IMR-90 (cell line): ENCODE measurements around the gene PIK3CA. TPM values are rescaled to one million over a fixed set of nuclear protein-coding genes. Genes with fewer than 3 reads are reported as not detected.

Source experiments
- ATAC-seq: fragments of 200-7000 bp; cut with Tn5 transposase; 2 replicates; pipeline ENCODE4 v1.9.1; 2020; ENCODE audit warnings: low read depth, mild to moderate bottlenecking, moderate library complexity
- BruUV-seq: library from RNA; stranded (reverse); fragments of 400-500 nt; replicated peaks from 2 replicates; lab custom pipeline; 2021; lab: Mats Ljungman, UMichigan
- CTCF ChIA-PET: fragments of 300-600 bp; formaldehyde crosslinking; extraction: SDS; loops from one replicate; lab custom pipeline; 2021; ENCODE audit warnings: antibody characterized with exemption; lab: Yijun Ruan, JAX
- POLR2A ChIA-PET: fragments of 300-600 bp; sonication (Branson Sonifier 250); formaldehyde crosslinking; loops from one replicate; lab custom pipeline; 2022; ENCODE audit warnings: antibody characterized with exemption; ENCODE audit not compliant: unreplicated experiment; lab: Charles Lee
- DNase-seq: peaks from one replicate; pipeline ENCODE4 v3.0.0; 2013
- H2AFZ ChIP-seq: replicated peaks from 2 replicates; pipeline ENCODE3; 2013; ENCODE audit warnings: low read length, mild to moderate bottlenecking; ENCODE audit not compliant: poor library complexity
- H2AK5ac ChIP-seq: 2 replicates; pipeline ENCODE4 v1.6.1; 2013; ENCODE audit warnings: low read depth, low read length, inconsistent platforms
- H2AK9ac ChIP-seq: replicated peaks from 2 replicates; pipeline ENCODE3; 2013; ENCODE audit warnings: mild to moderate bottlenecking, low read depth, low read length, moderate library complexity; ENCODE audit not compliant: poor library complexity
- H2BK120ac ChIP-seq: 2 replicates; pipeline ENCODE4 v1.6.1; 2013; ENCODE audit warnings: low read depth, low read length, inconsistent platforms
- H2BK15ac ChIP-seq: 3 replicates; pipeline ENCODE4 v1.6.1; 2013; ENCODE audit warnings: low read depth, low read length, inconsistent platforms
- H2BK20ac ChIP-seq: 2 replicates; pipeline ENCODE4 v1.6.1; 2013; ENCODE audit warnings: low read depth, mild to moderate bottlenecking, inconsistent platforms, low read length, moderate library complexity
- H2BK5ac ChIP-seq: 2 replicates; pipeline ENCODE4 v1.6.1; 2013; ENCODE audit warnings: mild to moderate bottlenecking, low read depth, low read length, inconsistent platforms; ENCODE audit not compliant: poor library complexity, severe bottlenecking
- H3K14ac ChIP-seq: replicated peaks from 2 replicates; pipeline ENCODE4 v1.6.1; 2013; ENCODE audit warnings: low read depth, low read length, inconsistent platforms
- H3K18ac ChIP-seq: 2 replicates; pipeline ENCODE4 v1.6.1; 2013; ENCODE audit warnings: low read depth, low read length, control low read depth
- H3K23ac ChIP-seq: 2 replicates; pipeline ENCODE4 v1.6.1; 2013; ENCODE audit warnings: low read depth, low read length, inconsistent platforms
- H3K27ac ChIP-seq: 2 replicates; pipeline ENCODE4 v1.5.1; 2013; ENCODE audit warnings: mild to moderate bottlenecking, control low read depth, low read length; ENCODE audit not compliant: insufficient read depth
- H3K27me3 ChIP-seq: 2 replicates; pipeline ENCODE4 v1.6.1; 2013; ENCODE audit warnings: low read length; ENCODE audit not compliant: control insufficient read depth, insufficient read depth
- H3K36me3 ChIP-seq: 2 replicates; pipeline ENCODE4 v1.6.1; 2013; ENCODE audit warnings: low read length, mixed read lengths; ENCODE audit not compliant: control insufficient read depth, insufficient read depth
- H3K4ac ChIP-seq: 2 replicates; pipeline ENCODE4 v1.6.1; 2013; ENCODE audit warnings: low read depth, low read length, inconsistent platforms
- H3K4me1 ChIP-seq: 2 replicates; pipeline ENCODE4 v1.6.1; 2013; ENCODE audit warnings: low read length, mixed read lengths; ENCODE audit not compliant: control insufficient read depth, insufficient read depth
- H3K4me2 ChIP-seq: 2 replicates; pipeline ENCODE4 v1.6.1; 2013; ENCODE audit warnings: low read depth, mild to moderate bottlenecking, control low read depth, low read length, moderate library complexity
- H3K4me3 ChIP-seq: 2 replicates; pipeline ENCODE4 v1.5.1; 2013; ENCODE audit warnings: low read depth, mild to moderate bottlenecking, control low read depth, low read length, moderate library complexity; ENCODE audit not compliant: insufficient read depth
- H3K56ac ChIP-seq: 2 replicates; pipeline ENCODE4 v1.6.1; 2013; ENCODE audit warnings: low read length, inconsistent platforms; ENCODE audit not compliant: insufficient read depth; ENCODE audit errors: extremely low read depth
- H3K79me1 ChIP-seq, 2 experiments: 2 replicates each; pipeline ENCODE4 v1.6.1; 2013; ENCODE audit warnings: low read length in 2 of 2, inconsistent platforms in 1 of 2, low read depth in 1 of 2
- H3K9ac ChIP-seq: 2 replicates; pipeline ENCODE4 v1.6.1; 2013; ENCODE audit warnings: low read depth, low read length, control low read depth
- H3K9me1 ChIP-seq: 2 replicates; pipeline ENCODE4 v1.6.1; 2013; ENCODE audit warnings: low read length, inconsistent platforms; ENCODE audit not compliant: insufficient read depth
- H3K9me3 ChIP-seq: 2 replicates; pipeline ENCODE4 v1.6.1; 2013; ENCODE audit warnings: low read length; ENCODE audit not compliant: control insufficient read depth, insufficient read depth
- H4K20me1 ChIP-seq: 2 replicates; pipeline ENCODE4 v1.6.1; 2013; ENCODE audit warnings: low read length, inconsistent platforms; ENCODE audit not compliant: insufficient read depth
- H4K5ac ChIP-seq: 2 replicates; pipeline ENCODE4 v1.6.1; 2013; ENCODE audit warnings: mild to moderate bottlenecking, low read depth, low read length, control low read depth
- H4K8ac ChIP-seq, 2 experiments: 2 replicates each; pipeline ENCODE4 v1.6.1; 2013; ENCODE audit warnings: low read depth in 2 of 2, low read length in 2 of 2, control low read depth in 1 of 2, inconsistent platforms in 1 of 2
- H4K91ac ChIP-seq: 2 replicates; pipeline ENCODE4 v1.6.1; 2013; ENCODE audit warnings: low read depth, low read length, inconsistent platforms; ENCODE audit not compliant: insufficient read depth
- BHLHE40 ChIP-seq: fragments of 150-350 bp; IDR thresholded peaks from 2 replicates; pipeline ENCODE4 v1.6.1; 2016; ENCODE audit warnings: mild to moderate bottlenecking, low read depth, low read length
- CEBPB ChIP-seq: IDR thresholded peaks from 2 replicates; pipeline ENCODE4 v1.6.1; 2012; ENCODE audit warnings: low read depth, low read length, improper control_type of control experiment
- CHD1 ChIP-seq: IDR thresholded peaks from 2 replicates; pipeline ENCODE4 v1.6.1; 2012; ENCODE audit warnings: low read depth, low read length, improper control_type of control experiment
- ELK1 ChIP-seq: fragments of 150-350 bp; IDR thresholded peaks from 2 replicates; pipeline ENCODE4 v1.6.1; 2016; ENCODE audit warnings: low read depth, mild to moderate bottlenecking, low read length, moderate library complexity, borderline replicate concordance
- FOS ChIP-seq: fragments of 150-350 bp; IDR thresholded peaks from 2 replicates; pipeline ENCODE4 v1.6.1; 2016; ENCODE audit warnings: low read depth, low read length
- MAFK ChIP-seq: IDR thresholded peaks from 2 replicates; pipeline ENCODE4 v1.6.1; 2012; ENCODE audit warnings: low read depth, low read length, improper control_type of control experiment
- MAZ ChIP-seq: IDR thresholded peaks from 2 replicates; pipeline ENCODE4 v1.6.1; 2012; ENCODE audit warnings: low read depth, mild to moderate bottlenecking, low read length, improper control_type of control experiment, moderate library complexity, borderline replicate concordance
- MXI1 ChIP-seq: IDR thresholded peaks from 2 replicates; pipeline ENCODE4 v1.6.1; 2012; ENCODE audit warnings: low read depth, mild to moderate bottlenecking, low read length, moderate library complexity, borderline replicate concordance
- NFE2L2 ChIP-seq: fragments of 150-350 bp; IDR thresholded peaks from 2 replicates; pipeline ENCODE4 v1.6.1; 2016; ENCODE audit warnings: low read depth, mild to moderate bottlenecking, low read length
- POLR2A ChIP-seq: IDR thresholded peaks from 2 replicates; pipeline ENCODE4 v1.6.1; 2012; ENCODE audit warnings: mild to moderate bottlenecking, low read depth, low read length
- RAD21 ChIP-seq: IDR thresholded peaks from 2 replicates; pipeline ENCODE4 v1.6.1; 2012; ENCODE audit warnings: low read length, improper control_type of control experiment
- RCOR1 ChIP-seq: IDR thresholded peaks from 2 replicates; pipeline ENCODE4 v1.6.1; 2012; ENCODE audit warnings: mild to moderate bottlenecking, low read length, improper control_type of control experiment; ENCODE audit not compliant: insufficient replicate concordance
- RFX5 ChIP-seq: IDR thresholded peaks from 2 replicates; pipeline ENCODE4 v1.8.0; 2012; ENCODE audit warnings: low read depth, mild to moderate bottlenecking, low read length, moderate library complexity
- SMC3 ChIP-seq: fragments of 150-350 bp; IDR thresholded peaks from 2 replicates; pipeline ENCODE4 v1.6.1; 2016; ENCODE audit warnings: low read depth, mild to moderate bottlenecking, antibody characterized with exemption, low read length, moderate library complexity
- dilution Hi-C: fragments of 300-500 bp; cut with HindIII; formaldehyde crosslinking; loops from one replicate; pipeline ENCODE4 v1.14.3; 2018; ENCODE audit warnings: low sequenced_read_pairs; ENCODE audit not compliant: unreplicated experiment
- in situ Hi-C: fragments of 300-500 bp; cut with MboI; formaldehyde crosslinking; loops from 3 replicates; pipeline ENCODE4 v1.14.3; 2019; ENCODE audit warnings: low sequenced_read_pairs, inconsistent platforms, mixed read lengths
- intact Hi-C: fragments of 100-400 bp; cut with micrococcal nuclease; formaldehyde crosslinking; loops from 2 replicates; pipeline ENCODE4 v1.10.0; 2022
- polyA plus RNA-seq, 3 experiments: library from polyadenylated mRNA; depleted of rRNA; stranded (reverse); fragments of >200 nt; gene quantifications; 2 replicates each; pipeline ENCODE4 v1.2.3, GENCODE V29; 2012; ENCODE audit warnings: low replicate concordance in 1 of 3
- total RNA-seq: library from RNA; depleted of rRNA; stranded (reverse); fragments of >200 nt; gene quantifications from 2 replicates; pipeline ENCODE4 v1.2.3, GENCODE V29; 2012
- TF ChIP-seq, protein P1 (sequence below): conservative IDR thresholded peaks from 2 replicates; pipeline ENCODE4 v1.5.1; 2012; ENCODE audit warnings: mild to moderate bottlenecking, low read depth, low read length, improper control_type of control experiment
- TF ChIP-seq, protein P2 (sequence below): fragments of 150-350 bp; IDR thresholded peaks from 2 replicates; pipeline ENCODE4 v1.6.1; 2017; ENCODE audit warnings: mild to moderate bottlenecking, antibody characterized with exemption, low read length, low read depth

Gene PIK3CA
- total and polyA plus RNA-seq, 2 of the 4 experiments (the other 2 are of a cell fraction), result 5.7 to 22.4 TPM

- dilution Hi-C loops (no loop called here), in situ Hi-C loops (no loop called here), intact Hi-C loops (no loop called here)
- no peak overlapping the region for H3K56ac ChIP-seq
- peaks cover 5% of the 10 kb centered on the region; the same call in 1 of the 2 replicates for H4K20me1 ChIP-seq
- no peak overlapping the region for H4K5ac ChIP-seq
- no peak overlapping the region for H3K4me2 ChIP-seq
- ChIA-PET CTCF (no interaction called here), POLR2A (no interaction called here)
- no peak overlapping the region for H3K4ac ChIP-seq
- no peak overlapping the region for H3K9ac ChIP-seq
- no peak overlapping the region for H4K91ac ChIP-seq
- no peak overlapping the region for H2AK5ac ChIP-seq
- TF ChIP-seq MAZ (no peak), MAFK (no peak), CHD1 (no peak), CEBPB (no peak), ELK1 (no peak), RAD21 (no peak), RFX5 (no peak), BHLHE40 (no peak), SMC3 (no peak), MXI1 (no peak), POLR2A (no peak), NFE2L2 (no peak), RCOR1 (no peak), FOS (no peak)
- TF ChIP-seq, protein P1, sequence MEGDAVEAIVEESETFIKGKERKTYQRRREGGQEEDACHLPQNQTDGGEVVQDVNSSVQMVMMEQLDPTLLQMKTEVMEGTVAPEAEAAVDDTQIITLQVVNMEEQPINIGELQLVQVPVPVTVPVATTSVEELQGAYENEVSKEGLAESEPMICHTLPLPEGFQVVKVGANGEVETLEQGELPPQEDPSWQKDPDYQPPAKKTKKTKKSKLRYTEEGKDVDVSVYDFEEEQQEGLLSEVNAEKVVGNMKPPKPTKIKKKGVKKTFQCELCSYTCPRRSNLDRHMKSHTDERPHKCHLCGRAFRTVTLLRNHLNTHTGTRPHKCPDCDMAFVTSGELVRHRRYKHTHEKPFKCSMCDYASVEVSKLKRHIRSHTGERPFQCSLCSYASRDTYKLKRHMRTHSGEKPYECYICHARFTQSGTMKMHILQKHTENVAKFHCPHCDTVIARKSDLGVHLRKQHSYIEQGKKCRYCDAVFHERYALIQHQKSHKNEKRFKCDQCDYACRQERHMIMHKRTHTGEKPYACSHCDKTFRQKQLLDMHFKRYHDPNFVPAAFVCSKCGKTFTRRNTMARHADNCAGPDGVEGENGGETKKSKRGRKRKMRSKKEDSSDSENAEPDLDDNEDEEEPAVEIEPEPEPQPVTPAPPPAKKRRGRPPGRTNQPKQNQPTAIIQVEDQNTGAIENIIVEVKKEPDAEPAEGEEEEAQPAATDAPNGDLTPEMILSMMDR, result no peak
- TF ChIP-seq, protein P2, sequence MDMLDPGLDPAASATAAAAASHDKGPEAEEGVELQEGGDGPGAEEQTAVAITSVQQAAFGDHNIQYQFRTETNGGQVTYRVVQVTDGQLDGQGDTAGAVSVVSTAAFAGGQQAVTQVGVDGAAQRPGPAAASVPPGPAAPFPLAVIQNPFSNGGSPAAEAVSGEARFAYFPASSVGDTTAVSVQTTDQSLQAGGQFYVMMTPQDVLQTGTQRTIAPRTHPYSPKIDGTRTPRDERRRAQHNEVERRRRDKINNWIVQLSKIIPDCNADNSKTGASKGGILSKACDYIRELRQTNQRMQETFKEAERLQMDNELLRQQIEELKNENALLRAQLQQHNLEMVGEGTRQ, result no peak
- H3K18ac ChIP-seq, result no peak overlapping the region
- no peak overlapping the region for H2BK15ac ChIP-seq
- peaks cover 2% of the 10 kb centered on the region for H3K4me1 ChIP-seq
- ATAC-seq, result no peak
- no peak overlapping the region for H3K4me3 ChIP-seq
- no peak overlapping the region for H3K14ac ChIP-seq
- no peak overlapping the region for H4K8ac ChIP-seq
- no peak overlapping the region for H2AFZ ChIP-seq
- no peaks in the 10 kb centered on the region for H3K27me3 ChIP-seq
- no peaks in the 10 kb centered on the region for H3K9me1 ChIP-seq
- no peak for DNase-seq
- H2BK5ac ChIP-seq, result no peak overlapping the region
- BruUV-seq, result no TSS peak
- H3K23ac ChIP-seq, result no peak overlapping the region
- H2AK9ac ChIP-seq, result no peak overlapping the region
- H3K79me1 ChIP-seq, result peaks cover 12 to 17% of the 10 kb centered on the region in 2 experiments
- H3K36me3 ChIP-seq, result no peaks in the 10 kb centered on the region
- no peak overlapping the region for H3K27ac ChIP-seq
- no peak overlapping the region for H2BK120ac ChIP-seq
- no peaks in the 10 kb centered on the region for H3K9me3 ChIP-seq
- H2BK20ac ChIP-seq, result no peak overlapping the region
Measured at GRCh38 chr3:179172546-179172945, 24.4 kb downstream of the PIK3CA start.
